ENCODE data around the gene OR51B5. TPM values are rescaled to one million over a fixed set of nuclear protein-coding genes. Genes with fewer than 3 reads are reported as not detected.

OR51B5 gene
- total and polyA plus RNA-seq, 4 donors = 0.17 to 0.23 TPM; not detected in 2

DNA sequence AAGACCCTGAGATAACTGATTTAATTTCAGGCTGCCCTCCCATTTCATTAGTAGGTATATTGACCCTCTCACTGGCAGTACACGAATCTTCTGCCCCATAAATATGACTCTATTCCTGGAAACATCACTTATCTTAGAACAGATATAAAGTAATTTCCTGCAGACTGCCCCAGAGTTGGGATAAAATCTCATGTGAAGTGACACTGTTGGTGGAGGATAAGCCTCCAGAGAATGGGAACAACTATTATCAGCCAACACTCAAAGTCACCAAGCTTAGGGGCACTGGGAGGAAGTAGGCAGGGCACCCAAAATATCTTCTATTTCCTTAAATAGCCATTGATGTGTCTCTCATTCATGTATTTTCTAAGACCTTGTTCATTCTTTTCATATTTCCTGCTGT lies 8.2 kb downstream of the OR51B5 start:
- no peaks in the 10 kb centered on the region for H3K36me3 ChIP-seq (ENCODE audit: control insufficient read depth in 4 of 4, insufficient read depth in 3 of 4, low read depth in 1 of 4, low read length in 3 of 4)
- H3K4me1 ChIP-seq (ENCODE audit: control insufficient read depth in 4 of 4, insufficient read depth in 4 of 4, low read length in 3 of 4) = no peaks in the 10 kb centered on the region
- no peak for DNase-seq (ENCODE audit: low spot score)
- TF ChIP-seq, protein P1, sequence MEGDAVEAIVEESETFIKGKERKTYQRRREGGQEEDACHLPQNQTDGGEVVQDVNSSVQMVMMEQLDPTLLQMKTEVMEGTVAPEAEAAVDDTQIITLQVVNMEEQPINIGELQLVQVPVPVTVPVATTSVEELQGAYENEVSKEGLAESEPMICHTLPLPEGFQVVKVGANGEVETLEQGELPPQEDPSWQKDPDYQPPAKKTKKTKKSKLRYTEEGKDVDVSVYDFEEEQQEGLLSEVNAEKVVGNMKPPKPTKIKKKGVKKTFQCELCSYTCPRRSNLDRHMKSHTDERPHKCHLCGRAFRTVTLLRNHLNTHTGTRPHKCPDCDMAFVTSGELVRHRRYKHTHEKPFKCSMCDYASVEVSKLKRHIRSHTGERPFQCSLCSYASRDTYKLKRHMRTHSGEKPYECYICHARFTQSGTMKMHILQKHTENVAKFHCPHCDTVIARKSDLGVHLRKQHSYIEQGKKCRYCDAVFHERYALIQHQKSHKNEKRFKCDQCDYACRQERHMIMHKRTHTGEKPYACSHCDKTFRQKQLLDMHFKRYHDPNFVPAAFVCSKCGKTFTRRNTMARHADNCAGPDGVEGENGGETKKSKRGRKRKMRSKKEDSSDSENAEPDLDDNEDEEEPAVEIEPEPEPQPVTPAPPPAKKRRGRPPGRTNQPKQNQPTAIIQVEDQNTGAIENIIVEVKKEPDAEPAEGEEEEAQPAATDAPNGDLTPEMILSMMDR (IDR thresholded peaks at IDR 0.05; ENCODE audit: low read depth, low read length, missing input control) = no peak
- TF ChIP-seq FOXA2 (IDR thresholded peaks at IDR 0.05) (no peak), EGR1 (IDR thresholded peaks at IDR 0.05; ENCODE audit: low read depth in 2 of 2) (no peak), SP1 (IDR thresholded peaks at IDR 0.05) (no peak), JUND (IDR thresholded peaks at IDR 0.05) (no peak), RXRA (IDR thresholded peaks at IDR 0.05) (no peak), RAD21 (IDR thresholded peaks at IDR 0.05) (no peak), HNF4A (conservative IDR thresholded peaks at IDR 0.05) (no peak), TAF1 (conservative IDR thresholded peaks at IDR 0.05) (no peak), HNF4G (IDR thresholded peaks at IDR 0.05) (no peak), FOXA1 (IDR thresholded peaks at IDR 0.05) (no peak), NR2F2 (IDR thresholded peaks at IDR 0.05) (no peak), YY1 (IDR thresholded peaks at IDR 0.05) (no peak)
- TF ChIP-seq, protein P2, sequence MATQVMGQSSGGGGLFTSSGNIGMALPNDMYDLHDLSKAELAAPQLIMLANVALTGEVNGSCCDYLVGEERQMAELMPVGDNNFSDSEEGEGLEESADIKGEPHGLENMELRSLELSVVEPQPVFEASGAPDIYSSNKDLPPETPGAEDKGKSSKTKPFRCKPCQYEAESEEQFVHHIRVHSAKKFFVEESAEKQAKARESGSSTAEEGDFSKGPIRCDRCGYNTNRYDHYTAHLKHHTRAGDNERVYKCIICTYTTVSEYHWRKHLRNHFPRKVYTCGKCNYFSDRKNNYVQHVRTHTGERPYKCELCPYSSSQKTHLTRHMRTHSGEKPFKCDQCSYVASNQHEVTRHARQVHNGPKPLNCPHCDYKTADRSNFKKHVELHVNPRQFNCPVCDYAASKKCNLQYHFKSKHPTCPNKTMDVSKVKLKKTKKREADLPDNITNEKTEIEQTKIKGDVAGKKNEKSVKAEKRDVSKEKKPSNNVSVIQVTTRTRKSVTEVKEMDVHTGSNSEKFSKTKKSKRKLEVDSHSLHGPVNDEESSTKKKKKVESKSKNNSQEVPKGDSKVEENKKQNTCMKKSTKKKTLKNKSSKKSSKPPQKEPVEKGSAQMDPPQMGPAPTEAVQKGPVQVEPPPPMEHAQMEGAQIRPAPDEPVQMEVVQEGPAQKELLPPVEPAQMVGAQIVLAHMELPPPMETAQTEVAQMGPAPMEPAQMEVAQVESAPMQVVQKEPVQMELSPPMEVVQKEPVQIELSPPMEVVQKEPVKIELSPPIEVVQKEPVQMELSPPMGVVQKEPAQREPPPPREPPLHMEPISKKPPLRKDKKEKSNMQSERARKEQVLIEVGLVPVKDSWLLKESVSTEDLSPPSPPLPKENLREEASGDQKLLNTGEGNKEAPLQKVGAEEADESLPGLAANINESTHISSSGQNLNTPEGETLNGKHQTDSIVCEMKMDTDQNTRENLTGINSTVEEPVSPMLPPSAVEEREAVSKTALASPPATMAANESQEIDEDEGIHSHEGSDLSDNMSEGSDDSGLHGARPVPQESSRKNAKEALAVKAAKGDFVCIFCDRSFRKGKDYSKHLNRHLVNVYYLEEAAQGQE (IDR thresholded peaks at IDR 0.05) = no peak
- TF ChIP-seq, protein P3, sequence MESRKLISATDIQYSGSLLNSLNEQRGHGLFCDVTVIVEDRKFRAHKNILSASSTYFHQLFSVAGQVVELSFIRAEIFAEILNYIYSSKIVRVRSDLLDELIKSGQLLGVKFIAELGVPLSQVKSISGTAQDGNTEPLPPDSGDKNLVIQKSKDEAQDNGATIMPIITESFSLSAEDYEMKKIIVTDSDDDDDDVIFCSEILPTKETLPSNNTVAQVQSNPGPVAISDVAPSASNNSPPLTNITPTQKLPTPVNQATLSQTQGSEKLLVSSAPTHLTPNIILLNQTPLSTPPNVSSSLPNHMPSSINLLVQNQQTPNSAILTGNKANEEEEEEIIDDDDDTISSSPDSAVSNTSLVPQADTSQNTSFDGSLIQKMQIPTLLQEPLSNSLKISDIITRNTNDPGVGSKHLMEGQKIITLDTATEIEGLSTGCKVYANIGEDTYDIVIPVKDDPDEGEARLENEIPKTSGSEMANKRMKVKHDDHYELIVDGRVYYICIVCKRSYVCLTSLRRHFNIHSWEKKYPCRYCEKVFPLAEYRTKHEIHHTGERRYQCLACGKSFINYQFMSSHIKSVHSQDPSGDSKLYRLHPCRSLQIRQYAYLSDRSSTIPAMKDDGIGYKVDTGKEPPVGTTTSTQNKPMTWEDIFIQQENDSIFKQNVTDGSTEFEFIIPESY (IDR thresholded peaks at IDR 0.05) = no peak
- TF ChIP-seq, protein P4, sequence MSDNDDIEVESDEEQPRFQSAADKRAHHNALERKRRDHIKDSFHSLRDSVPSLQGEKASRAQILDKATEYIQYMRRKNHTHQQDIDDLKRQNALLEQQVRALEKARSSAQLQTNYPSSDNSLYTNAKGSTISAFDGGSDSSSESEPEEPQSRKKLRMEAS (IDR thresholded peaks at IDR 0.05) = no peak
- TF ChIP-seq, protein P5, sequence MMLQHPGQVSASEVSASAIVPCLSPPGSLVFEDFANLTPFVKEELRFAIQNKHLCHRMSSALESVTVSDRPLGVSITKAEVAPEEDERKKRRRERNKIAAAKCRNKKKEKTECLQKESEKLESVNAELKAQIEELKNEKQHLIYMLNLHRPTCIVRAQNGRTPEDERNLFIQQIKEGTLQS (IDR thresholded peaks at IDR 0.05) = no peak
- H3K9me3 ChIP-seq (ENCODE audit: control insufficient read depth in 4 of 4, low read length in 3 of 4) = no peaks in the 10 kb centered on the region
- no peak overlapping the region for H3K9ac ChIP-seq (ENCODE audit: low read depth in 1 of 2, low read length in 2 of 2)
- WGBS = 37% methylated on average over 1 of the region's 1 CpG
- no peaks in the 10 kb centered on the region for H3K27me3 ChIP-seq (ENCODE audit: control insufficient read depth in 4 of 4, insufficient read depth in 4 of 4, low read length in 3 of 4)
- H3K4me3 ChIP-seq (ENCODE audit: low read depth in 1 of 3, low read length in 3 of 3) = no peak overlapping the region
- no peak overlapping the region for H3K27ac ChIP-seq (ENCODE audit: low read depth in 1 of 2, low read length in 2 of 2)

DNA sequence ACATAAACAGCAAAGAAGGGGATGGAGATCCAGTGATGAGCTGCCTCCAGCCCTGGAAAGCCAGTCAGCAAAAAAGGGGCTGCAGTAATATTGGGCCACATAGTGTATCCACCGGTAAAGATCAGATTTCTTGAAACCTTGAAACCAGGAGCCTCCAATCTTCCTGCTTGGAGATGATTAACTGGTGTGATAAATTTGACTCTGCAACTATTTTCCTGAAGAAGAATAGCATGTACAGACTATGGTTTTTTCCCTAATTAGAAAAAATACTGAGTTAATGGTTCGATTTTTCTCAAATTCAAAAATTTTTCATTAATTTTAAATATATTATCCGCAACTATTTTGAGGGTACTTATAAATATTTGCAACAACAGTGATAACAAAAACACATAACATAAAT lies 19.1 kb downstream of the OR51B5 start, which contains the start of gene OR51B2:
OR51B2 (minus strand) TSS at position 101 of the 400 bp plus-strand sequence; CDS start at position 101, 0 bp downstream.
- DNase-seq (ENCODE audit: low spot score) = no peak
- Histone ChIP-seq H3K4me1 (ENCODE audit: control insufficient read depth in 4 of 4, insufficient read depth in 4 of 4, low read length in 3 of 4) (no peaks in the 10 kb centered on the region), H3K9me3 (ENCODE audit: control insufficient read depth in 4 of 4, low read length in 3 of 4) (no peaks in the 10 kb centered on the region), H3K4me3 (ENCODE audit: low read depth in 1 of 3, low read length in 3 of 3) (no peak within 1 kb of the TSS), H3K36me3 (ENCODE audit: control insufficient read depth in 4 of 4, insufficient read depth in 3 of 4, low read depth in 1 of 4, low read length in 3 of 4) (no peaks in the 10 kb centered on the region), H3K27ac (ENCODE audit: low read depth in 1 of 2, low read length in 2 of 2) (no peak within 1 kb of the TSS), H3K9ac (ENCODE audit: low read depth in 1 of 2, low read length in 2 of 2) (no peak within 1 kb of the TSS), H3K27me3 (ENCODE audit: control insufficient read depth in 4 of 4, insufficient read depth in 4 of 4, low read length in 3 of 4) (peaks cover 0 to 4% (median 0%) of the 10 kb centered on the region in 4 donors)
- WGBS = 77% methylated on average over 3 of the region's 3 CpGs
- TF ChIP-seq, protein P5 (IDR thresholded peaks at IDR 0.05) = no peak
- no peak for TF ChIP-seq YY1 (IDR thresholded peaks at IDR 0.05)
- TF ChIP-seq EGR1 (IDR thresholded peaks at IDR 0.05; ENCODE audit: low read depth in 2 of 2) = no peak
- TF ChIP-seq TAF1 (conservative IDR thresholded peaks at IDR 0.05) = no peak
- TF ChIP-seq HNF4A (conservative IDR thresholded peaks at IDR 0.05) = no peak
- TF ChIP-seq, protein P3 (IDR thresholded peaks at IDR 0.05) = no peak
- no peak for TF ChIP-seq SP1 (IDR thresholded peaks at IDR 0.05)
- TF ChIP-seq JUND (IDR thresholded peaks at IDR 0.05) = no peak
- TF ChIP-seq, protein P2 (IDR thresholded peaks at IDR 0.05) = no peak
- TF ChIP-seq HNF4G (IDR thresholded peaks at IDR 0.05) = no peak
